ENCODE data around the gene TMEM94. TPM values are rescaled to one million over a fixed set of nuclear protein-coding genes. Genes with fewer than 3 reads are reported as not detected.

The TMEM94 gene
- total and polyA plus RNA-seq, 2 of the 13 experiments (the other 11 are each of a cell fraction or from before 2014, with no cell fraction given): 32.6 to 134 TPM

- TF ChIP-seq STAT6 (CRISPR knock-in tag; IDR thresholded peaks at IDR 0.05; ENCODE audit: borderline replicate concordance) (no peak), MAZ (IDR thresholded peaks at IDR 0.05; ENCODE audit: borderline replicate concordance, low read depth, low read length) (peak; percentile 99), MAZ (CRISPR knock-in tag; IDR thresholded peaks at IDR 0.05; ENCODE audit: low read depth) (peak; percentile 96), ZBTB25 (CRISPR knock-in tag; IDR thresholded peaks at IDR 0.05) (no peak; the same call in 1 of the 2 replicates), HMGXB3 (CRISPR knock-in tag; IDR thresholded peaks at IDR 0.05; ENCODE audit: borderline replicate concordance) (peak; percentile 100), SMARCC2 (IDR thresholded peaks at IDR 0.05) (no peak), NFRKB (IDR thresholded peaks at IDR 0.05) (no peak), MTA1 (CRISPR knock-in tag; IDR thresholded peaks at IDR 0.05; ENCODE audit: borderline replicate concordance) (no peak; the same call in 1 of the 2 replicates), ERF (CRISPR knock-in tag; IDR thresholded peaks at IDR 0.05) (peak; percentile 54; the same call in 1 of the 2 replicates), NFE2L2 (IDR thresholded peaks at IDR 0.05; ENCODE audit: low read length) (no peak), NFIC (IDR thresholded peaks at IDR 0.05; ENCODE audit: low read length) (no peak), CEBPB (IDR thresholded peaks at IDR 0.05; ENCODE audit: borderline replicate concordance, low read depth, low read length) (no peak), MTF1 (CRISPR knock-in tag; IDR thresholded peaks at IDR 0.05) (no peak), ATF5 (CRISPR knock-in tag; IDR thresholded peaks at IDR 0.05; ENCODE audit: low read depth) (no peak), ZNF335 (CRISPR knock-in tag; IDR thresholded peaks at IDR 0.05) (peak; percentile 98), SP5 (CRISPR knock-in tag; IDR thresholded peaks at IDR 0.05; ENCODE audit: borderline replicate concordance, low read depth) (peak; percentile 52; the same call in 1 of the 2 replicates), ZNF577 (CRISPR knock-in tag; IDR thresholded peaks at IDR 0.05; ENCODE audit: borderline replicate concordance, low read depth) (no peak; the same call in 1 of the 2 replicates), ZNF552 (CRISPR knock-in tag; IDR thresholded peaks at IDR 0.05; ENCODE audit: borderline replicate concordance) (no peak; the same call in 1 of the 2 replicates), ZNF441 (CRISPR knock-in tag; IDR thresholded peaks at IDR 0.05; ENCODE audit: borderline replicate concordance) (peak; percentile 9; the same call in 1 of the 2 replicates)
Measured at GRCh38 chr17:75456417-75457046, at the start of gene TMEM94 (continued).

All from HepG2 (cell line).